Measurements from ENCODE around the gene BNIP2. TPM values are rescaled to one million over a fixed set of nuclear protein-coding genes. Genes with fewer than 3 reads are reported as not detected.

The BNIP2 gene
- total RNA-seq, 1 experiment from 2014 or later = 43.5 TPM

GRCh38 chr15:59680346-59680745 is 8.8 kb downstream of the BNIP2 start:
- H3K27me3 Mint-ChIP-seq (ENCODE audit: low read depth) = no peaks in the 10 kb centered on the region
- Histone ChIP-seq H4K8ac (replicated peaks; ENCODE audit: insufficient read length, low read depth, low read length) (no peak overlapping the region), H3K56ac (ENCODE audit: insufficient read length, low read depth, low read length) (no peak overlapping the region), H3K27ac (ENCODE audit: insufficient read length, low read depth, low read length) (no peak overlapping the region), H4K91ac (ENCODE audit: insufficient read length, low read depth, low read length) (no peak overlapping the region), H2BK120ac (ENCODE audit: low read depth, low read length, poor library complexity, severe bottlenecking) (no peak overlapping the region), H3K23me2 (ENCODE audit: insufficient read length, low read depth, low read length, poor library complexity, severe bottlenecking) (no peaks in the 10 kb centered on the region), H4K20me1 (ENCODE audit: control insufficient read depth, insufficient read depth, insufficient read length) (no peaks in the 10 kb centered on the region), H4K5ac (ENCODE audit: insufficient read length, low read depth, low read length) (no peak overlapping the region), H3K9ac (ENCODE audit: extremely low read depth, insufficient read length, low read length) (no peak overlapping the region), H3K79me1 (ENCODE audit: insufficient read depth, low read depth, low read length, poor library complexity, severe bottlenecking) (peaks cover 4% of the 10 kb centered on the region), H2AFZ (ENCODE audit: low read length) (no peak overlapping the region), H3K9me3 (ENCODE audit: control insufficient read depth, low read depth, low read length) (no peaks in the 10 kb centered on the region), H2BK20ac (ENCODE audit: low read depth, low read length, poor library complexity, severe bottlenecking) (no peak overlapping the region), H2BK12ac (ENCODE audit: insufficient read length, low read depth, low read length) (no peak overlapping the region), H3K18ac (ENCODE audit: insufficient read length, low read depth, low read length) (no peak overlapping the region), H2BK15ac (ENCODE audit: low read depth, low read length) (no peak overlapping the region), H3K4ac (ENCODE audit: low read depth, low read length) (no peak overlapping the region), H3K23ac (ENCODE audit: insufficient read length, low read depth, low read length) (no peak overlapping the region), H2AK5ac (ENCODE audit: insufficient read length, low read length) (no peak overlapping the region), H3K4me2 (ENCODE audit: insufficient read depth, insufficient read length, low read length) (no peak overlapping the region), H3K4me1 (ENCODE audit: insufficient read depth, low read length) (no peaks in the 10 kb centered on the region), H2BK5ac (ENCODE audit: insufficient read length, low read length) (no peak overlapping the region), H3K79me2 (ENCODE audit: insufficient read depth, low read length) (peaks cover 6% of the 10 kb centered on the region; the same call in 1 of the 2 replicates), H3K27me3 (ENCODE audit: insufficient read depth, low read length) (no peaks in the 10 kb centered on the region), H3T11ph (ENCODE audit: low read length) (no peak overlapping the region), H3K14ac (ENCODE audit: insufficient read depth, low read length) (no peak overlapping the region)
- no peaks in the 10 kb centered on the region for H3K4me1 Mint-ChIP-seq
- no peak for TF ChIP-seq CTCF (conservative IDR thresholded peaks at IDR 0.05)
- DNase-seq = no peak
- no peaks in the 10 kb centered on the region for H3K9me3 Mint-ChIP-seq
- peaks cover 26 to 61% (median 54%) of the 10 kb centered on the region in 3 experiments for H3K36me3 Mint-ChIP-seq (ENCODE audit: insufficient read depth in 1 of 3, low read depth in 3 of 3)
- H3K4me3 Mint-ChIP-seq = no peak overlapping the region
- WGBS (ENCODE audit: extremely low coverage, insufficient read length, low lambda C conversion rate) = no CpG with 5 or more reads among the region's 6 CpGs
- H3K27ac Mint-ChIP-seq = no peak overlapping the region
